VCaP (cell line): ENCODE data around the gene SLC1A5.

Experiments used
- H3K27ac ChIP-seq: fragments of 450-650 bp; 2 replicates; pipeline ENCODE4 v1.5.1; 2017
- TF ChIP-seq, protein P1 (sequence below): fragments of 450-650 bp; conservative IDR thresholded peaks from 2 replicates; pipeline ENCODE4 v1.5.1; 2017; ENCODE audit warnings: mild to moderate bottlenecking, moderate library complexity

SLC1A5 gene

DNA sequence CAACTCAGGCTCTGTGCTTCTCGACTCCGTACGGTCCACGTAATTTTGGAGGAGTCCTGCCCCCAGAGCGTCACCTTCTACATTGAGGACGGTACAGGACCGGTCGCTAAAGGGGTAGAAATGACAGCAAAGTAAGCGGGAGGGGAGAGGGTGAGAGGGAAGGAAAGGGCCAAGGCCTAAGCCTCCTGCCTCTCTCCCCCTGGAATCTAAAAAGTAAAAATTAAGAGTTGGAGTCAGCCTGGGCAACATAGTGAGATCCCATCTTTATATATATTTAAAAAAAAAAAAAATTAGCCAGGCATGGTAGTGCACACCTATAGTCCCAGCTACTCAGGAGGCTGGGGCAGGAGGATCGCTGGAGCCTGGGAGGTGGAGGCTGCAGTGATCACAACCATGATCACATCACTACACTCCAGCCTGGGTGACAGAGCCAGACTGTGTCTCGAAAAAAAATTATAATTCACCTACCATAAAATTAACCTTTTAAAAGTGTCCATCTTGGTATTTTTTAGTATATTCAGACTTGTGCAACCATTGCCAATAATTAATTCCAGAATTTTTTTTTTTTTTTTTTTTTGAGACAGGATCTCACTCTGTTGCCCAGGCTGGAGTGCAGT, 12.6 kb downstream of the SLC1A5 start:
- TF ChIP-seq, protein P1, sequence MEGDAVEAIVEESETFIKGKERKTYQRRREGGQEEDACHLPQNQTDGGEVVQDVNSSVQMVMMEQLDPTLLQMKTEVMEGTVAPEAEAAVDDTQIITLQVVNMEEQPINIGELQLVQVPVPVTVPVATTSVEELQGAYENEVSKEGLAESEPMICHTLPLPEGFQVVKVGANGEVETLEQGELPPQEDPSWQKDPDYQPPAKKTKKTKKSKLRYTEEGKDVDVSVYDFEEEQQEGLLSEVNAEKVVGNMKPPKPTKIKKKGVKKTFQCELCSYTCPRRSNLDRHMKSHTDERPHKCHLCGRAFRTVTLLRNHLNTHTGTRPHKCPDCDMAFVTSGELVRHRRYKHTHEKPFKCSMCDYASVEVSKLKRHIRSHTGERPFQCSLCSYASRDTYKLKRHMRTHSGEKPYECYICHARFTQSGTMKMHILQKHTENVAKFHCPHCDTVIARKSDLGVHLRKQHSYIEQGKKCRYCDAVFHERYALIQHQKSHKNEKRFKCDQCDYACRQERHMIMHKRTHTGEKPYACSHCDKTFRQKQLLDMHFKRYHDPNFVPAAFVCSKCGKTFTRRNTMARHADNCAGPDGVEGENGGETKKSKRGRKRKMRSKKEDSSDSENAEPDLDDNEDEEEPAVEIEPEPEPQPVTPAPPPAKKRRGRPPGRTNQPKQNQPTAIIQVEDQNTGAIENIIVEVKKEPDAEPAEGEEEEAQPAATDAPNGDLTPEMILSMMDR = no peak
- no peak overlapping the region for H3K27ac ChIP-seq

DNA sequence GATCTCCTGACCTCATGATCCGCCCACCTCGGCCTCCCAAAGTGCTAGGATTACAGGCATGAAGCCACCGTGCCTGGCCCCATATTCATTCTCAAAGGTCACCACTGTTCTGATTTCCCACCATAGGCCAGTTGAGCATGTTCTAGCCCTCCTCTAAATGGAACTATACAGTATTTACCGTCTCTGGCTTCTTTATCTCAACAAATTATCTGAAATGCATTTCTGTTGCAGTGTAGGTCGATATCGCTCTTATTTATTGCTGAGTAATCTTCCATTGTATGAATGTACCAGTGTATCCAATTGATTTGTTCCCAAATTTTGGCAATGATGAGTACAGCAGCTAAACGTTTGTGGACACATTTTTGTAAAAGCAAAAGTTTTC, 15.4 kb downstream of the SLC1A5 start:
- TF ChIP-seq, protein P1 = no peak

DNA sequence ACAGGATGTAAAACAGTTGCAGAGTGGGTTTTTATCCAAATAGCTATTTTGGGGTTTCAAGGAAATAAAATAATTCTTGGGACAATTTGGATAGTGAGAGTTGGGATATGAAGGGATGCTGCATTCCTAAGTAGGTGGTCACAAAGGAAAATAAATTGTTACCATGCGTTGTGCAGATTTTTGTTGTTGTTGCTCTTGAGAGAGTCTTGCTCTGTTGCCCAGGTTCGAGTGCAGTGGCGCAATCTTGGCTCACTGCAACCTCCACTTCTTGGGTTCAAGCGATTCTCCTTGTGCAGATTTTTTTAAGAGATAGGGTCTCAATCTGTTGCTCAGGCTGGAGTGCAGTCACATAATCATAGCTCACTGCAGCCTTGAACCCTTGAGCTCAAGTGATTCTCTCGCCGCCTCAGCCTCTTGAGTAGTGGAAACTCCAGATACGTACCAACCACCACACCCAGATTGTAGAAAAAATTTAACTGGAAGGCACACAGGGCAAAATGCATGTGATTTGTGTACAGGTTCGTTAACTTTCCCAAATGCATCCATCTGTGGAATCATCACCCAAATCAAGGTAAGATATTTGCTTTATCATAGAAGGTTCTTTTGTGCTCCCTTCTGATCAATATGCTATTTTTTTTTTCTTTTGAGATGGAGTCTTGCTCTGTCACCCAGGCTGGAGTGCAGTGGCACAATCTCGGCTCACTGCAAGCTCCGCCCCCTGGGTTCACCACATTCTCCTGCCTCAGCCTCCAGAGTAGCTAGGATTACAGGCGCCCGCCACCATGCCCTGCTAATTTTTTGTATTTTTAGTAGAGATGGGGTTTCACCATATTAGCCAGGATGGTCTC, 16.0 kb downstream of the SLC1A5 start:
- H3K27ac ChIP-seq = peak overlapping the region; percentile 81; the same call in 1 of the 2 replicates
- TF ChIP-seq, protein P1 = no peak

More for the DNA sequence above, 15.4 kb downstream of the SLC1A5 start:
- no peak overlapping the region for H3K27ac ChIP-seq

DNA sequence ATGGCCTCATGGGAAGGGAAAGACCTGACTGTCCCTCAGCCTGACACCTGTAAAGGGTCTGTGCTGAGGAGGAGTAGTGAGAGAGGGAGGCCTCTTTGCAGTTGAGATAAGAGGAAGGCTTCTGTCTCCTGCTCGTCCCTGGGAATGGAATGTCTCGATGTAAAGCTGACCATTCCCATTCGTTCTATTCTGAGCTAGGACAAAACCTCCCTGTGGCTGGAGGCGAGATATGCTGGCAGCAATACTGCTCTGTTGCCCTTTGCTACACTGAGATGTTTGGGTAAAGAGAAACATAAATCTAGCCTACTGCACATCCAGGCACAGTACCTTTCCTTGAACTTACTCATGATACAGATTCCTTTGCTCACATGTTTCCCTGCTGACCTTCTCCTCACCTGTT, 19.6 kb downstream of the SLC1A5 start:
- peak overlapping the region; percentile 81 for H3K27ac ChIP-seq

DNA sequence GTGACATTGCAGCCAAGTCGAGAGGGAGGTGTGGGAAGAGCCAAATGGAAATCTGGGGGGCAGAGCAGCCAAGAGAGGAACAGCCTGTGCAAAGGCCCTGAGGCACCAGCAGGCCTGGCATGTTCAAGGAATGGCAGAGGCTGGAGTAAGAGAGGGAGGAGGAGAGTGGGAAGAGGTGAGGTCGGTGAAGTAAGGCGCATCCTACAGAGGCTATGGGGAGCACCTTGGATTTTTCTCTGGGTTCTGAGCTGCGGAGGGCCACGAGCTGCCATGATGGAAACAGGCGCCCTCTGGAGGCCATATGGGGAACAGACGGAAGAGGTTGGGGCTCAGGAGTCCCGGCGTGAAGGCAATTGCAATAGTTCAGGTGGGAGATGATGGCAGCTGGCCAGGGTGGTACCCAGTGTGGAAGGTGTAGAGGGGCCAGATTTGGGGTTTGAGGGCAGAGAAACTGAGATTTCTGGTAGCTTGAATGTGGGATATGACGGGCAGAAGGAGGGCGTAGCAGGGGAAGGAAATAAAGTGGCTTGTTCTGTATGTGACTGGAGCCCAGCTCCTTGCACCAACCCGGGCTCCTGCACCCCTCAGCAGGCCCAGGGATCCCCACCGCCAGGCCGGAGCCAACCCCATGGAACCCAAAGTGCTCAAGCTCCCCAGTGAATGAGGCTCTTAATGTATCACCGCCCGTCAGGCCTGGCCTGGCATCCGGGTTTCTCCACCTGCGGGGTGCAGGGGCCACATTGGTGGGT, 21.7 kb downstream of the SLC1A5 start:
- H3K27ac ChIP-seq = no peak overlapping the region
- TF ChIP-seq, protein P1 = peak; percentile 69

DNA sequence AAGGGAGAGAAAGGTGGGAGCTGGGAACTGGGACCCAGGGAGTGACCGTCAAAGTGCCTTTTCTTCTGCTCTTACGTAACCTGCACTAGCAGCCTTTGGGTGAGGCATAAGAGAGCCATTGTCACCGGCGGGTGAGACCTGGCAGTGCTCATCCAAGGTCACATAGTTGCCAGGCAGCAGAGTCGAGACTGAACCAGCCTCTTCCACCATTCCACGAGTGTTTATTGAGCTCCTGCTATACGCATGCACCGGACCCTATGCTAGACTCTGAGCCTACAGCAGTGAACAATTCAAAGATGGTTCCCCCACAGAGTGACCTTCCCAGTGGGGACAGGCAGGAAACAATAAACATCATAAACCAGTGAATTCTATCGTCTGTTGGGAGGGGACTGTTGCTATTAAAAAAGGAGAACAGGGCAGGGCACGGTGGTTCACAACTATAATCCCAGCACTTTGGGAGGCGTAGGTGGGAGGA, 23.5 kb downstream of the SLC1A5 start:
- no peak overlapping the region; the same call in 1 of the 2 replicates for H3K27ac ChIP-seq
- TF ChIP-seq, protein P1 = no peak

DNA sequence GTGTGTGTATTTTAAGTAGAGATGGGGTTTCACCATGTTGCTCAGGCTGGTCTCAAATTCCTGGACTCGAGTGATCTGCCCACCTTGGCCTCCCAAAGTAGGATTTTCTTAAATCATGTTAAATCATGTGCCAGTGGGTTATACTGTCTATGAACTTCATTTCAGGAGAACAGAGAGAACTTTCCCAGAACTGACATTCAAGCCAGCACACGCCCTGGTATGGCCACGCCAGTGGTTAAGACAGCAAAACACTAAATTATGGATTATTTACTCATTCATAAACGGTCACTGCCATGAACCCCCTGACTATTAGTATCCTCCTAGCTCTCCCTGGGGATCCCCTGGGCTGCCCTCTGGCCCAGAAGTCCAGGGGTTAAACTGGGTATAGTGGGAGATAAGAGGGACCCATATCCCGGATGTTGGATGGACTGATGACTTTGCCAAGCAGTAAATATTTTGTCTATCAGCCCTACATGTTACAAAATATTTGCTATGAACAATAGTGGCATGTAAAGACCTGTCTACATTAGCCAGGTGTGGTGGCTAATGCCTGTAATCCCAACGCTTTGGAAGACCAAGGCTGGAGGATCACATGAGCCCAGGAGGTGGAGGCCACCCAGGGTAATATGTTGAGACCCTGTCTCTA, 26.0 kb downstream of the SLC1A5 start:
- TF ChIP-seq, protein P1 = no peak
- no peak overlapping the region; the same call in 1 of the 2 replicates for H3K27ac ChIP-seq
